Keratinocyte (primary cell): Measurements from ENCODE around the gene HMCN1. TPM values are rescaled to one million over a fixed set of nuclear protein-coding genes. Genes with fewer than 3 reads are reported as not detected.

Experiments
- DNase-seq: peaks from one replicate; pipeline ENCODE4 v3.0.0-alpha.2; 2011; ENCODE audit warnings: low read depth, missing footprints, low spot score
- FAIRE-seq: peaks from 2 replicates; lab custom pipeline; 2011; peaks lifted over from hg19 to GRCh38; lab: Jason Lieb, UNC
- H2AFZ ChIP-seq: 2 replicates; pipeline ENCODE4 v1.6.0; 2012; ENCODE audit warnings: low read length, control low read depth, inconsistent platforms; ENCODE audit not compliant: control insufficient read depth
- H3K27ac ChIP-seq: 2 replicates; pipeline ENCODE4 v1.5.1; 2011; ENCODE audit warnings: low read length; ENCODE audit not compliant: control insufficient read depth, insufficient read depth
- H3K27me3 ChIP-seq: 3 replicates; pipeline ENCODE4 v1.6.0; 2011; ENCODE audit warnings: low read length; ENCODE audit not compliant: control insufficient read depth, insufficient read depth; ENCODE audit errors: extremely low read depth
- H3K36me3 ChIP-seq, 2 experiments: 2 replicates in 1 of 2; 3 replicates in 1 of 2; pipeline ENCODE4 v1.5.1; 2011; ENCODE audit warnings: low read length in 2 of 2, mild to moderate bottlenecking in 1 of 2; ENCODE audit not compliant: control insufficient read depth in 2 of 2, insufficient read depth in 2 of 2; ENCODE audit errors: extremely low read depth in 1 of 2
- H3K4me1 ChIP-seq: 3 replicates; pipeline ENCODE4 v1.5.1; 2011; ENCODE audit warnings: low read length; ENCODE audit not compliant: control insufficient read depth, insufficient read depth; ENCODE audit errors: extremely low read depth
- H3K4me2 ChIP-seq: 3 replicates; pipeline ENCODE4 v1.6.0; 2011; ENCODE audit warnings: low read depth, low read length; ENCODE audit not compliant: control insufficient read depth, insufficient read depth; ENCODE audit errors: extremely low read depth
- H3K4me3 ChIP-seq, 3 experiments: fragments of 200-600 bp in 1 of 3; sonication (generic) in 1 of 3; 2 replicates in 2 of 3; 3 replicates in 1 of 3; pipeline ENCODE4 v1.5.1; 2011 to 2016; ENCODE audit warnings: low read length in 3 of 3, mild to moderate bottlenecking in 3 of 3, control low read depth in 2 of 3, inconsistent platforms in 1 of 3, low read depth in 1 of 3, mixed read lengths in 1 of 3, mixed run types in 1 of 3, moderate library complexity in 1 of 3; ENCODE audit not compliant: control insufficient read depth in 2 of 3, insufficient read depth in 2 of 3; ENCODE audit errors: extremely low read depth in 1 of 3
- H3K79me2 ChIP-seq: 2 replicates; pipeline ENCODE4 v1.6.0; 2012; ENCODE audit warnings: low read length; ENCODE audit not compliant: control insufficient read depth, insufficient read depth
- H3K9ac ChIP-seq: 3 replicates; pipeline ENCODE4 v1.6.0; 2011; ENCODE audit warnings: low read length; ENCODE audit not compliant: control insufficient read depth, insufficient read depth; ENCODE audit errors: extremely low read depth
- H3K9me1 ChIP-seq: 3 replicates; pipeline ENCODE4 v1.6.0; 2011; ENCODE audit warnings: low read length; ENCODE audit not compliant: control insufficient read depth, insufficient read depth; ENCODE audit errors: extremely low read depth
- H3K9me3 ChIP-seq: 2 replicates; pipeline ENCODE4 v1.5.1; 2012; ENCODE audit warnings: low read depth, low read length; ENCODE audit not compliant: control insufficient read depth
- H4K20me1 ChIP-seq: 3 replicates; pipeline ENCODE4 v1.6.0; 2011; ENCODE audit warnings: low read length; ENCODE audit not compliant: control insufficient read depth, insufficient read depth; ENCODE audit errors: extremely low read depth
- CTCF ChIP-seq, 3 experiments: IDR thresholded peaks in 1 of 3; conservative IDR thresholded peaks in 1 of 3; optimal IDR thresholded peaks in 1 of 3; 2 replicates in 2 of 3; 3 replicates in 1 of 3; pipeline versions ENCODE3 to v1.5.1; 2011; ENCODE audit warnings: low read length in 3 of 3, mild to moderate bottlenecking in 3 of 3, moderate library complexity in 2 of 3, control low read depth in 1 of 3, inconsistent platforms in 1 of 3; ENCODE audit not compliant: insufficient read depth in 2 of 3; ENCODE audit errors: extremely low read depth in 1 of 3
- EZH2 ChIP-seq: IDR thresholded peaks from one replicate; pipeline ENCODE4 v1.6.1; 2012; ENCODE audit warnings: inconsistent platforms, mild to moderate bottlenecking, low read length, moderate library complexity
- dilution Hi-C: fragments of 300-500 bp; cut with MboI; formaldehyde crosslinking; loops from one replicate; pipeline ENCODE4 v1.7.0; 2020; ENCODE audit warnings: low sequenced_read_pairs; ENCODE audit not compliant: extremely low pct_ligation_motif_present
- polyA plus RNA-seq, 5 experiments: library from polyadenylated mRNA; depleted of rRNA in 3 of 5; stranded (reverse) in 3 of 5; stranded (forward) in 1 of 5; unstranded in 1 of 5; fragments of >200 nt; gene quantifications; 1 replicate in 1 of 5; 2 replicates in 3 of 5; 3 replicates in 1 of 5; pipeline versions ENCODE4 v1.2.1 to v1.2.3, GENCODE V29; 2011 to 2012; ENCODE audit warnings: missing spikeins in 2 of 5, low read depth in 1 of 5, low replicate concordance in 1 of 5

HMCN1 gene
- polyA plus RNA-seq, 1 donor (not counting 4 experiments of a cell fraction or from before 2014, with no cell fraction given): 1.8 TPM

- no peak overlapping the region for H3K27ac ChIP-seq
- no peaks in the 10 kb centered on the region for H3K4me1 ChIP-seq
- dilution Hi-C loops: no loop called here
- no peak overlapping the region for H2AFZ ChIP-seq
- no peaks in the 10 kb centered on the region for H3K36me3 ChIP-seq
- H3K9ac ChIP-seq: no peak overlapping the region
- H3K4me2 ChIP-seq: no peak overlapping the region
- H3K27me3 ChIP-seq: no peaks in the 10 kb centered on the region
- no peaks in the 10 kb centered on the region for H3K9me3 ChIP-seq
- TF ChIP-seq EZH2: no peak
- no peak for TF ChIP-seq CTCF (optimal IDR thresholded peaks at IDR 0.05 in 1 of 3, IDR thresholded peaks at IDR 0.05 in 1 of 3, conservative IDR thresholded peaks at IDR 0.05 in 1 of 3; ENCODE audit: extremely low read depth in 1 of 3, insufficient read depth in 2 of 3, low read length in 3 of 3)
- DNase-seq (no peak), FAIRE-seq (no peak)
- no peaks in the 10 kb centered on the region for H4K20me1 ChIP-seq
- no peaks in the 10 kb centered on the region for H3K79me2 ChIP-seq
- H3K9me1 ChIP-seq: no peaks in the 10 kb centered on the region
- no peak overlapping the region for H3K4me3 ChIP-seq
Measured at GRCh38 chr1:186139115-186139514, 404.9 kb downstream of the HMCN1 start.

DNA sequence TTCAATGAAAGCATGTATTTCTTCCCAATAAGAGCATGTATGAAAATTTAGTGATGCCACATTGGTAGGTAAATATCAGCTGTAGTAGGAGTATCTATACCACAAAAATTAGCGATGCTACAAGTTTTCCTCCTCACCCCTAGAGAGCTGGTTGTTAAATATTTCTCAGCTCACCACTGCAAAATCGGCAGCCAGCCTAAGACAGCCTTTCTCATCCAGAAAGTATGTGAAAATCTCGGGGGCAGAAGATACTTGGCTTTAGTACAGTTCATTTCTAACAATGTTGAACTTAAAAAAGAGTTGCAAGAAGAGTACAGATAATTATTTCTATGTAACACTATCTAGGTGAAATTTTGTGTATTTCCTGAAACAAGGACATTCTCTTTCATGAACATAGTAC lies 405.5 kb downstream of the HMCN1 start:
- DNase-seq (no peak), FAIRE-seq (no peak)
- no peak overlapping the region for H3K9ac ChIP-seq
- no peaks in the 10 kb centered on the region for H4K20me1 ChIP-seq
- no peak overlapping the region for H3K4me2 ChIP-seq
- no peaks in the 10 kb centered on the region for H3K79me2 ChIP-seq
- H3K27me3 ChIP-seq: no peaks in the 10 kb centered on the region
- H3K9me3 ChIP-seq: no peaks in the 10 kb centered on the region
- no peak overlapping the region for H3K27ac ChIP-seq
- no peak overlapping the region for H2AFZ ChIP-seq
- H3K9me1 ChIP-seq: no peaks in the 10 kb centered on the region
- H3K36me3 ChIP-seq: no peaks in the 10 kb centered on the region
- H3K4me1 ChIP-seq: no peaks in the 10 kb centered on the region
- TF ChIP-seq CTCF (optimal IDR thresholded peaks at IDR 0.05 in 1 of 3, IDR thresholded peaks at IDR 0.05 in 1 of 3, conservative IDR thresholded peaks at IDR 0.05 in 1 of 3; ENCODE audit: extremely low read depth in 1 of 3, insufficient read depth in 2 of 3, low read length in 3 of 3) (no peak), EZH2 (no peak)
- H3K4me3 ChIP-seq: no peak overlapping the region
- dilution Hi-C loops: no loop called here
